ENCODE measurements around the gene SYNJ2.
A peak's percentile ranks its signal among the peaks of the same experiment; 100 is the strongest.

- TF ChIP-seq POLR2A (IDR thresholded peaks at IDR 0.05) (no peak), CTCF (IDR thresholded peaks at IDR 0.05) (peak in 1 of 3 experiments; percentile 29)
Observed at GRCh38 chr6:157946865-157947532, 34.7 kb upstream of the SYNJ2 start.
